ENCODE results near the gene SH3TC1. TPM values are rescaled to one million over a fixed set of nuclear protein-coding genes. Genes with fewer than 3 reads are reported as not detected.

Gene SH3TC1
- total and polyA plus RNA-seq, 12 donors: 1.5 to 58.7 (median 22.0) TPM

GRCh38 chr4:8227771-8228318 is 28.8 kb downstream of the SH3TC1 start:
- TF ChIP-seq CTCF (IDR thresholded peaks at IDR 0.05): no peak
- no peak for TF ChIP-seq POLR2A (IDR thresholded peaks at IDR 0.05)
- Histone ChIP-seq H3K36me3 (replicated peaks in 1 of 2) (peaks cover 0 to 12% of the 10 kb centered on the region in 2 donors), H3K27me3 (no peaks in the 10 kb centered on the region), H3K4me3 (no peak overlapping the region), H3K9me3 (replicated peaks in 1 of 3) (no peaks in the 10 kb centered on the region), H3K4me1 (replicated peaks in 1 of 2) (peaks cover 9 to 19% of the 10 kb centered on the region in 2 donors), H3K27ac (peak overlapping the region in 1 of 5 donors; percentile 63)
- DNase-seq: no peak
- 90 to 95% (median 93%) methylated on average over 3 to 27 of the region's 27 CpGs for WGBS, 4 donors
- intact Hi-C loops (cut with DNase I): no loop called here

DNA sequence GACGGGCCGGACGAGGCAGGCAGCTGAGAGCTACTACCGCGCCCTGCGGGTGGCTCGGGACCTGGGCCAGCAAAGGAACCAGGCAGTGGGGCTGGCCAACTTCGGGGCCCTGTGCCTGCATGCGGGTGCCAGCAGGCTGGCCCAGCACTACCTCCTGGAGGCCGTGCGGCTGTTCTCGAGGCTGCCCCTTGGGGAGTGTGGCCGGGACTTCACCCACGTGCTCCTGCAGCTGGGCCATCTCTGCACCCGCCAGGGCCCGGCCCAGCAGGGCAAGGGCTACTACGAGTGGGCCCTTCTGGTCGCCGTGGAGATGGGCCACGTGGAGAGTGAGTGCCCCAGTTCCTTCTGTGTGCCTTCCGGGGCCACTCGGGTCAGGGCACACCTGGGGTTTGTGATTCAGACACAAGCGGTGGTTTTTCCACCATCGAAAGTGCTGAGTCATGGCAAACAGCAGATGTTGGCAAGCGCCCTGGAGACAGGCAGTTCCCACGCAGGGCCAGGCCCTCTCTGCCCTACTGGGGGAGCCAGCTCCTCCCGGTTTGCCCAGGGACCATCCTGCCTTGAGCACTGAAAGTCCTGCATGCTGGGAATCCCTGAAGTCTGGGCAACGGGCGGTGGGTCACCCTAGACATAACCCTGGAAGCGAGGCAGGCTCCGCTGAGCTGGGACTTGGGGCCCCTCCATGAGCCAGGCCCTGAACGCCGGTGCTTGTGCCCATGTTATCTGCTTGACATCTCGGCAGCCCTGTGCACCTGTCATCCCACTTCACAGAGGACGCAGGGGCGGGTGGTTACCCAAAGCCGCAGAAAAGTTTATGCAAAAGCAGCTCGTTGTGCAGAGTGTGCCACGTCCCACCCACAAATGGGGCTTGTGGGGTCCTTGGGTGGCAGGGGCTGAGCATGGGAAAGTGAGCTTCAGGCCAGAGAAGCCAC is 29.5 kb downstream of the SH3TC1 start:
- DNase-seq: peak; percentile 67 to 88 (median 87)
- H3K4me3 ChIP-seq: no peak overlapping the region
- peaks cover 9 to 19% of the 10 kb centered on the region in 2 donors for H3K4me1 ChIP-seq (replicated peaks in 1 of 2)
- H3K9me3 ChIP-seq (replicated peaks in 1 of 3): no peaks in the 10 kb centered on the region
- H3K36me3 ChIP-seq (replicated peaks in 1 of 2): peaks cover 0 to 13% of the 10 kb centered on the region in 2 donors
- peak overlapping the region in 2 of 5 donors; percentile 36 to 63 for H3K27ac ChIP-seq
- intact Hi-C loops (cut with DNase I): no loop called here
- 59 to 67% (median 64%) methylated on average over 9 to 39 of the region's 39 CpGs for WGBS, 4 donors
- no peaks in the 10 kb centered on the region for H3K27me3 ChIP-seq
- TF ChIP-seq POLR2A (IDR thresholded peaks at IDR 0.05) (no peak), CTCF (IDR thresholded peaks at IDR 0.05) (no peak)

- H3K4me3 ChIP-seq: no peak overlapping the region
- H3K27ac ChIP-seq: no peak overlapping the region
- intact Hi-C loops (cut with DNase I): no loop called here
- peaks cover 9 to 19% of the 10 kb centered on the region in 2 donors for H3K4me1 ChIP-seq (replicated peaks in 1 of 2)
- DNase-seq: no peak
- H3K36me3 ChIP-seq (replicated peaks in 1 of 2): peaks cover 0 to 9% of the 10 kb centered on the region in 2 donors
- 93 to 98% (median 94%) methylated on average over 8 to 17 of the region's 17 CpGs for WGBS, 4 donors
- TF ChIP-seq CTCF (IDR thresholded peaks at IDR 0.05) (no peak), POLR2A (IDR thresholded peaks at IDR 0.05) (no peak)
- H3K9me3 ChIP-seq (replicated peaks in 1 of 3): no peaks in the 10 kb centered on the region
- H3K27me3 ChIP-seq: no peaks in the 10 kb centered on the region
These were observed 30.4 kb downstream of the SH3TC1 start for GRCh38 chr4:8229331-8229975.

GRCh38 chr4:8230033-8230432 is 30.9 kb downstream of the SH3TC1 start:
- intact Hi-C loops (cut with DNase I): no loop called here
- H3K36me3 ChIP-seq (replicated peaks in 1 of 2): peaks cover 0 to 9% of the 10 kb centered on the region in 2 donors
- 91 to 96% (median 94%) methylated on average over 11 of the region's 11 CpGs for WGBS, 4 donors
- no peak for TF ChIP-seq POLR2A (IDR thresholded peaks at IDR 0.05)
- TF ChIP-seq CTCF (IDR thresholded peaks at IDR 0.05): no peak
- H3K9me3 ChIP-seq (replicated peaks in 1 of 3): no peaks in the 10 kb centered on the region
- no peak overlapping the region for H3K27ac ChIP-seq
- no peaks in the 10 kb centered on the region for H3K27me3 ChIP-seq
- H3K4me3 ChIP-seq: no peak overlapping the region
- DNase-seq: no peak
- peaks cover 9 to 19% of the 10 kb centered on the region in 2 donors for H3K4me1 ChIP-seq (replicated peaks in 1 of 2)

Measured in adrenal gland (tissue), 12 donors.